HL-60 (cell line): Measurements from ENCODE around the gene ISL2.

Experiments
- DNase-seq, 2 experiments: peaks; one replicate each; pipeline ENCODE4 v3.0.0-alpha.2; 2010 to 2020; ENCODE audit warnings: low read depth in 1 of 2, low spot score in 1 of 2
- H3K27ac ChIP-seq: fragments of 250-450 bp; sonication (Bioruptor Pico); replicated peaks from 2 replicates; pipeline ENCODE4 v1.5.1; 2020; ENCODE audit warnings: mild to moderate bottlenecking, moderate library complexity
- H3K27me3 ChIP-seq: fragments of 250-450 bp; sonication (Bioruptor Pico); 2 replicates; pipeline ENCODE4 v1.5.1; 2021; ENCODE audit warnings: mild to moderate bottlenecking, moderate library complexity; ENCODE audit not compliant: insufficient read depth, poor library complexity, severe bottlenecking
- H3K4me3 ChIP-seq: replicated peaks from 2 replicates; pipeline ENCODE4 v1.5.1; 2011; ENCODE audit warnings: mild to moderate bottlenecking, control low read depth, low read length; ENCODE audit not compliant: insufficient read depth
- GABPA ChIP-seq: IDR thresholded peaks from 2 replicates; pipeline ENCODE4 v1.6.1; 2012; ENCODE audit warnings: low read depth
- POLR2AphosphoS5 ChIP-seq: IDR thresholded peaks from 2 replicates; pipeline ENCODE4 v1.6.1; 2012; ENCODE audit warnings: low read depth
- SPI1 ChIP-seq: IDR thresholded peaks from 2 replicates; pipeline ENCODE4 v1.6.1; 2012; ENCODE audit warnings: low read depth, mild to moderate bottlenecking, borderline replicate concordance
- TF ChIP-seq, protein P1 (sequence below): IDR thresholded peaks from one replicate; pipeline ENCODE4 v1.5.1; 2011; ENCODE audit warnings: low read length, control low read depth, inconsistent platforms; ENCODE audit not compliant: insufficient read depth
- TF ChIP-seq, protein P2 (sequence below): IDR thresholded peaks from 2 replicates; pipeline ENCODE4 v1.6.1; 2012; ENCODE audit warnings: low read depth; ENCODE audit not compliant: insufficient replicate concordance

ISL2 gene

DNA sequence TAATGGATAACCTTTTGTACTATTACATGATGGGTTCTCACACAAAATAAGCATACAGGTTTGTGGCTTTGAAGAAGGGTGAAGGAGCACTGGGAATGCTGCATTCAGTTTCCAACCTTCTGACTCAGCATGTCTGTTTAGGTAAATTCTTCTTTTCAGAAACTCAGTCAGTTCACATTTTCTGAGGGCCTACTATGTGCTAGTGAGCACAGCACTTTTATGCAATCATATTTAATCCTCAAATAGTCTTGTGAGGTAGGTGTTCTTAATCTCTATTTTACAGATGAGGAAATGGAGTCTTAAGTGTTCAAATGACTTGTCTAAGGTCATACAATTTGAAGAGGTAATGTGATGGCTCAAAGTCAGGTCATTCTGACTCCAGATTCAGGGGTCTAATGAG lies 41.2 kb downstream of the ISL2 start:
- Histone ChIP-seq H3K27me3 (no peaks in the 10 kb centered on the region), H3K27ac (no peak overlapping the region), H3K4me3 (no peak overlapping the region)
- TF ChIP-seq, protein P1, sequence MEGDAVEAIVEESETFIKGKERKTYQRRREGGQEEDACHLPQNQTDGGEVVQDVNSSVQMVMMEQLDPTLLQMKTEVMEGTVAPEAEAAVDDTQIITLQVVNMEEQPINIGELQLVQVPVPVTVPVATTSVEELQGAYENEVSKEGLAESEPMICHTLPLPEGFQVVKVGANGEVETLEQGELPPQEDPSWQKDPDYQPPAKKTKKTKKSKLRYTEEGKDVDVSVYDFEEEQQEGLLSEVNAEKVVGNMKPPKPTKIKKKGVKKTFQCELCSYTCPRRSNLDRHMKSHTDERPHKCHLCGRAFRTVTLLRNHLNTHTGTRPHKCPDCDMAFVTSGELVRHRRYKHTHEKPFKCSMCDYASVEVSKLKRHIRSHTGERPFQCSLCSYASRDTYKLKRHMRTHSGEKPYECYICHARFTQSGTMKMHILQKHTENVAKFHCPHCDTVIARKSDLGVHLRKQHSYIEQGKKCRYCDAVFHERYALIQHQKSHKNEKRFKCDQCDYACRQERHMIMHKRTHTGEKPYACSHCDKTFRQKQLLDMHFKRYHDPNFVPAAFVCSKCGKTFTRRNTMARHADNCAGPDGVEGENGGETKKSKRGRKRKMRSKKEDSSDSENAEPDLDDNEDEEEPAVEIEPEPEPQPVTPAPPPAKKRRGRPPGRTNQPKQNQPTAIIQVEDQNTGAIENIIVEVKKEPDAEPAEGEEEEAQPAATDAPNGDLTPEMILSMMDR, result no peak
- TF ChIP-seq, protein P2, sequence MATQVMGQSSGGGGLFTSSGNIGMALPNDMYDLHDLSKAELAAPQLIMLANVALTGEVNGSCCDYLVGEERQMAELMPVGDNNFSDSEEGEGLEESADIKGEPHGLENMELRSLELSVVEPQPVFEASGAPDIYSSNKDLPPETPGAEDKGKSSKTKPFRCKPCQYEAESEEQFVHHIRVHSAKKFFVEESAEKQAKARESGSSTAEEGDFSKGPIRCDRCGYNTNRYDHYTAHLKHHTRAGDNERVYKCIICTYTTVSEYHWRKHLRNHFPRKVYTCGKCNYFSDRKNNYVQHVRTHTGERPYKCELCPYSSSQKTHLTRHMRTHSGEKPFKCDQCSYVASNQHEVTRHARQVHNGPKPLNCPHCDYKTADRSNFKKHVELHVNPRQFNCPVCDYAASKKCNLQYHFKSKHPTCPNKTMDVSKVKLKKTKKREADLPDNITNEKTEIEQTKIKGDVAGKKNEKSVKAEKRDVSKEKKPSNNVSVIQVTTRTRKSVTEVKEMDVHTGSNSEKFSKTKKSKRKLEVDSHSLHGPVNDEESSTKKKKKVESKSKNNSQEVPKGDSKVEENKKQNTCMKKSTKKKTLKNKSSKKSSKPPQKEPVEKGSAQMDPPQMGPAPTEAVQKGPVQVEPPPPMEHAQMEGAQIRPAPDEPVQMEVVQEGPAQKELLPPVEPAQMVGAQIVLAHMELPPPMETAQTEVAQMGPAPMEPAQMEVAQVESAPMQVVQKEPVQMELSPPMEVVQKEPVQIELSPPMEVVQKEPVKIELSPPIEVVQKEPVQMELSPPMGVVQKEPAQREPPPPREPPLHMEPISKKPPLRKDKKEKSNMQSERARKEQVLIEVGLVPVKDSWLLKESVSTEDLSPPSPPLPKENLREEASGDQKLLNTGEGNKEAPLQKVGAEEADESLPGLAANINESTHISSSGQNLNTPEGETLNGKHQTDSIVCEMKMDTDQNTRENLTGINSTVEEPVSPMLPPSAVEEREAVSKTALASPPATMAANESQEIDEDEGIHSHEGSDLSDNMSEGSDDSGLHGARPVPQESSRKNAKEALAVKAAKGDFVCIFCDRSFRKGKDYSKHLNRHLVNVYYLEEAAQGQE, result no peak
- TF ChIP-seq POLR2AphosphoS5 (no peak), SPI1 (no peak), GABPA (no peak)
- no peak for DNase-seq

DNA sequence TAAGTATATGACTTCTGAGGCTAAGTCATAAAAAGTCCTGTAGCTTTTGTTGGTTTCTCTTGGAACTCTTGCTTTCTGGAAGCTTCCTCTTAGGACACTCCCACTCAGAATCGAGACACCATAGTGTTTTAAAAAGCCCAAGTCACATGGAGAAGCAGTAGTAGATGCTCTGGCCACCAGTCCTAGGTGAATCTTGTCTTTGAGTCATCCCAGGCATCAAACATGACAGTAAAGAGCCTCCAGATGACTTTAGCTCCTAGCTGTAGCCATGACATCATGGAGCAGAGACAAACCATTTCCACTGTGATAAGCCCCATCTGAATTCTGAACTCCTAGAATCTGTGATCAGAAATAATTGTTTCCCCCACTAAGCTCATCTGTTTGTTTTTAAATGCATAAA lies 42.1 kb downstream of the ISL2 start:
- DNase-seq, result no peak
- TF ChIP-seq SPI1 (no peak), GABPA (no peak), POLR2AphosphoS5 (no peak)
- TF ChIP-seq, protein P1, result no peak
- TF ChIP-seq, protein P2, result no peak
- H3K27ac ChIP-seq, result no peak overlapping the region

DNA sequence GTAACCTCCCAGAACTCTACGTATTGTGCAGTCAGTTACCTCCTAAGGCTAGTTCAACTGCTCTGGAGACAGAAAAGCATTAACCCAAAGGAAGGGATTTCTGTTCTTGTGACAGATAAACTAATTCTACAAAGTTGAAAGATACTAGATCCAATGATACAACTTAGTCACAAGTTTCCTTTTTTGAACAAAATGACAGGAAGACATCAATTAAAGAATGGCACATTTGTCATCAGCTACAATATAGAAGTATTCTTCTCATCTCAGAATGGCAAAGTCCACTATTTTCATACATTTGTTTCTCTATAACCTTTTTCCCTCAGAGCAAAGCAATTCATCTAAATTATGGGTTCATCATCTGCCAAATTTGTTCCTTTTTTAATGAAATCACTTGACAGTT lies 43.7 kb downstream of the ISL2 start:
- DNase-seq, result no peak
- Histone ChIP-seq H3K27ac (no peak overlapping the region), H3K27me3 (no peaks in the 10 kb centered on the region), H3K4me3 (no peak overlapping the region)
- TF ChIP-seq SPI1 (no peak), GABPA (no peak), POLR2AphosphoS5 (no peak)
- TF ChIP-seq, protein P2, result no peak
- TF ChIP-seq, protein P1, result no peak

More for the DNA sequence above, 42.1 kb downstream of the ISL2 start:
- H3K4me3 ChIP-seq, result no peak overlapping the region
- H3K27me3 ChIP-seq, result no peaks in the 10 kb centered on the region
